ENCODE data around the gene OR2A12. TPM values are rescaled to one million over a fixed set of nuclear protein-coding genes. Genes with fewer than 3 reads are reported as not detected.

The OR2A12 gene
- total and polyA plus RNA-seq, 2 donors (not counting 3 experiments of a cell fraction or from before 2014, with no cell fraction given) = not detected

GRCh38 chr7:144105211-144105610 lies 19.1 kb downstream of the OR2A12 start:
- no peaks in the 10 kb centered on the region for H3K9me1 ChIP-seq (replicated peaks; ENCODE audit: control insufficient read depth, extremely low read depth, insufficient read depth, low read length)
- CTCF ChIA-PET = interaction anchor here (1.0 to 1.3 kb wide), 3 partner anchors 8 to 23 kb away, joined by 3 to 8 read pairs (median 3); no protein-coding TSS in a partner anchor
- H3K4me2 ChIP-seq (ENCODE audit: insufficient read depth, low read length) = no peak overlapping the region
- no peak overlapping the region for H3K9ac ChIP-seq (replicated peaks; ENCODE audit: extremely low read depth, insufficient read depth, low read length)
- dilution Hi-C loops (cut with MboI; ENCODE audit: extremely low pct_ligation_motif_present, low sequenced_read_pairs) (no loop called here), intact Hi-C loops (cut with micrococcal nuclease) (no loop called here)
- peaks cover 3 to 4% of the 10 kb centered on the region in 2 experiments for H3K27me3 ChIP-seq (ENCODE audit: control insufficient read depth in 2 of 2, insufficient read depth in 2 of 2, low read length in 2 of 2)
- no peaks in the 10 kb centered on the region for H3K79me2 ChIP-seq (ENCODE audit: control insufficient read depth, insufficient read depth, low read length)
- TF ChIP-seq GATA2 (IDR thresholded peaks at IDR 0.05; ENCODE audit: insufficient read depth, insufficient read length, low read depth, low read length) (no peak), MAX (IDR thresholded peaks at IDR 0.05; ENCODE audit: insufficient read depth, insufficient read length) (no peak), EZH2 (IDR thresholded peaks at IDR 0.05; ENCODE audit: borderline replicate concordance, low read depth, low read length, severe bottlenecking) (no peak), CTCF (IDR thresholded peaks at IDR 0.05; ENCODE audit: extremely low read depth in 1 of 2, insufficient read depth in 1 of 2, low read depth in 1 of 2, low read length in 2 of 2) (no peak)
- no peak for FAIRE-seq
- no TSS peak for BruUV-seq (replicated peaks)
- POLR2A ChIA-PET = no interaction called here
- no peaks in the 10 kb centered on the region for H3K36me3 ChIP-seq (ENCODE audit: control insufficient read depth in 2 of 2, extremely low read depth in 1 of 2, insufficient read depth in 2 of 2, low read length in 2 of 2)
- no peak overlapping the region for H2AFZ ChIP-seq (ENCODE audit: low read depth, low read length)
- no peaks in the 10 kb centered on the region for H3K9me3 ChIP-seq (replicated peaks; ENCODE audit: control insufficient read depth, insufficient read depth, low read length)
- no peaks in the 10 kb centered on the region for H4K20me1 ChIP-seq (replicated peaks; ENCODE audit: control insufficient read depth, extremely low read depth, insufficient read depth, low read length)
- DNase-seq (ENCODE audit: low read depth, low spot score) = no peak
- no peaks in the 10 kb centered on the region for H3K4me1 ChIP-seq (ENCODE audit: control insufficient read depth, extremely low read depth, insufficient read depth, low read length)
- no peak overlapping the region for H3K27ac ChIP-seq (ENCODE audit: insufficient read depth, low read depth, low read length)
- no peak overlapping the region for H3K4me3 ChIP-seq (replicated peaks in 1 of 3; ENCODE audit: insufficient read depth in 1 of 3, low read depth in 1 of 3, low read length in 3 of 3)

- ChIA-PET POLR2A (no interaction called here), CTCF (interaction anchor here (1.0 kb wide), 1 partner anchor 18 kb away, joined by 4 read pairs; no protein-coding TSS in a partner anchor)
- Histone ChIP-seq H3K4me3 (replicated peaks in 1 of 3; ENCODE audit: insufficient read depth in 1 of 3, low read depth in 1 of 3, low read length in 3 of 3) (no peak within 1 kb of the TSS), H3K9me1 (replicated peaks; ENCODE audit: control insufficient read depth, extremely low read depth, insufficient read depth, low read length) (no peaks in the 10 kb centered on the region), H3K27me3 (ENCODE audit: control insufficient read depth in 2 of 2, insufficient read depth in 2 of 2, low read length in 2 of 2) (peaks cover 0 to 1% of the 10 kb centered on the region in 2 experiments), H3K27ac (ENCODE audit: insufficient read depth, low read depth, low read length) (no peak within 1 kb of the TSS), H4K20me1 (replicated peaks; ENCODE audit: control insufficient read depth, extremely low read depth, insufficient read depth, low read length) (no peaks in the 10 kb centered on the region), H3K4me2 (ENCODE audit: insufficient read depth, low read length) (no peak within 1 kb of the TSS), H3K36me3 (ENCODE audit: control insufficient read depth in 2 of 2, extremely low read depth in 1 of 2, insufficient read depth in 2 of 2, low read length in 2 of 2) (no peaks in the 10 kb centered on the region), H3K4me1 (ENCODE audit: control insufficient read depth, extremely low read depth, insufficient read depth, low read length) (no peaks in the 10 kb centered on the region), H3K79me2 (ENCODE audit: control insufficient read depth, insufficient read depth, low read length) (no peaks in the 10 kb centered on the region), H3K9me3 (replicated peaks; ENCODE audit: control insufficient read depth, insufficient read depth, low read length) (no peaks in the 10 kb centered on the region), H2AFZ (ENCODE audit: low read depth, low read length) (no peak within 1 kb of the TSS), H3K9ac (replicated peaks; ENCODE audit: extremely low read depth, insufficient read depth, low read length) (no peak within 1 kb of the TSS)
- TF ChIP-seq POLR2A (IDR thresholded peaks at IDR 0.05; ENCODE audit: low read depth, low read length) (no peak), POLR2AphosphoS5 (IDR thresholded peaks at IDR 0.05; ENCODE audit: insufficient read depth, low read depth, low read length) (no peak), MAX (IDR thresholded peaks at IDR 0.05; ENCODE audit: insufficient read depth, insufficient read length) (no peak), JUN (IDR thresholded peaks at IDR 0.05; ENCODE audit: borderline replicate concordance, insufficient read depth, insufficient read length, low read depth) (no peak), MYC (IDR thresholded peaks at IDR 0.05; ENCODE audit: low read depth, low read length) (no peak), CTCF (IDR thresholded peaks at IDR 0.05; ENCODE audit: extremely low read depth in 1 of 2, insufficient read depth in 1 of 2, low read depth in 1 of 2, low read length in 2 of 2) (no peak), GATA2 (IDR thresholded peaks at IDR 0.05; ENCODE audit: insufficient read depth, insufficient read length, low read depth, low read length) (no peak), FOS (IDR thresholded peaks at IDR 0.05; ENCODE audit: borderline replicate concordance, insufficient read depth, low read length) (no peak), EZH2 (IDR thresholded peaks at IDR 0.05; ENCODE audit: borderline replicate concordance, low read depth, low read length, severe bottlenecking) (no peak)
- FAIRE-seq = no peak
- no peak for DNase-seq (ENCODE audit: low read depth, low spot score)
- BruUV-seq (replicated peaks) = no TSS peak
- dilution Hi-C loops (cut with MboI; ENCODE audit: extremely low pct_ligation_motif_present, low sequenced_read_pairs) = no loop called here
- intact Hi-C loops (cut with micrococcal nuclease) = no loop called here
Measured at GRCh38 chr7:144109283-144109682, 23.2 kb downstream of the OR2A12 start, which contains the start of gene OR2A2. Gene OR2A2 (plus strand): TSS chr7:144109583. CDS start chr7:144109583, 0 bp downstream.

All from endothelial cell of umbilical vein (primary cell).